HG03571 (cell line): ENCODE data around the gene COL23A1.

Experiments
- ATAC-seq: cut with Tn5 transposase; IDR thresholded peaks from one replicate; pipeline ENCODE4 v1.9.1; 2021; ENCODE audit not compliant: unreplicated experiment

The COL23A1 gene

DNA sequence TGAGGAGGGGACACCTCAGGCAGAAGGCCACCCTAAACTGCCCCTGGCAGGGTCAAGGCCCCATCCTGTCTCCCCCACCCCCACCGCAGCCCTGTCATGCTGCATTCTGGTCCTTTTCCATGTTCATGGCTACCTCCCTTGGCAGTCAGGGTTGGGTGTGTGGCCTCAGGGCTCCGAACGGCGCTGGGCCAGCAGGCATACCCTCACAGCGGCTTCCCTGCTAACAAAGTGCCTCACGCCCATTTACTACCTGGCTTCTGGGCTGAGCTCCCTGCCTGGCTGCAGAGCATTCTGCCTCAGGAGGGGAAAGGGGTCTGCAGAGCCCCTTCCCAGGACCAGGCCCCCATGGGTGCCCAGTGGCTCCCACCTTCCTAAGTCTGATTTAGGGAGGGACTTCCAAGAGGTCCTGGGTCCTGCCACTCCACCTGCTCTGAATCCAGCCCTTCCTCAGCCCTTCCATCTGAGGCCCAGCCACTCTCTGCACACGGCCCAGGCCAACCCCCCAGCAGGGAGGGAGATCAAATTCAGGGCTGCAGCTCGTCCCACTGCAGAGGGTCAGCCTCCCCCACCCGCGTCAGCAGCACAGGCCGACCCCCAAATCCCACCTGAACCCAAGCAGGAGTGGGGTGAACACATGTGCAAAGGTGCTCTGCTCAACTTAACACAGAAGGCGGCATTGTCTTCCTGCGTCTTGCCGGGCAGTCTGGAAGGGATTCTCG, 241.7 kb downstream of the COL23A1 start:
- ATAC-seq = no peak

DNA sequence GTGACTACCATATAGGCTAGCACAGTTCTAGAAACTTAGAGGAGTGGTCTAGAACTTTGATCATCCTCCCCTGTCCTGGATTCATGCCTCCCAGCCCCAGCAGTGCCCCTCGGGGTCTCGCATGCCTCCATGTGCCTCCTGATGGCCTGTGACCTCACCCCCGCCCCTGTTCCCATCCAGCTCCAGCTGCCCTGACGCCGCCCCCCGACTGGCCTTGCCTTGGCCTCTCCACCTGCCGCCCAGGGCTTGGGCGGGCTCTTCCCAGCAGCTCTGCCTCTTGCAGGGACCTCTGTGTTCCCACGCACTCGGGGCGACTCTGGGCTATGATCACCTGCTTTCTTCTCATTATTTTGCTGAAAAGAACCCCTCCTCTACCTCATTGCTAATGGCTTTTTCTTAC, 242.2 kb downstream of the COL23A1 start:
- ATAC-seq = no peak

DNA sequence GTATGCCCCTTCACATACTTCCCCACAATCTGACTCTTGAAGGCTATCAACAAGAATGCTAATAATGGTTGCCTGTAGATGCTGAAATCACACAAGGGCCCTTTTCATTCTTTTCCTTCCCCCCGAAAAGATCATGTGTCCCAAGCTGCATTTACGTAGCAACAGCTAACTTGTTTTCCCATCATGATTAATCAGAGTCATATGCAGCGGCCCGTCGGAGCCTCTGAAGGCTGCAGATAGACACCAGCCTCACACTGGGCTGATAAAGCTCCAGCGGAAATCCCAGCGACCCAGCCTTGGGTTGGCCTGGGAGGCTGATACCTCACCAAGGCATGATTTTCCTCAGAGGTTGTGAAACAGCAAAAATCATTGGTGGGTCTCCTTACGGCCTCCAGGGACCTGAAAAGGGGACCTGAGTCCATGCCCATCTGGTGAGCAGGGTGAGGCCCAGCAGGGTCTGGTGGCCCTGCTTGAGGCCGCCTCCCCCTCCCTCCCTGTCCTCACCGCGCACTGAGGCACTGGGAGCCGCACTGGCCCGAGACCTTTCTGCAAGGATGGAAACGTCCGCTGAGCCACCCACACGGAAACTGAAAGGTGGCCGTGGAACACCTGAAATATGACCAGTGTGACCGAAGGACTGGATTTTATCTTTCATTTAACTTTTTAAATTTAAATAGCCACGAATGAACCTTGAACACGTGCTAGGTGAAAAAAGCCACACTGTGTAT, 243.4 kb downstream of the COL23A1 start:
- ATAC-seq = no peak

DNA sequence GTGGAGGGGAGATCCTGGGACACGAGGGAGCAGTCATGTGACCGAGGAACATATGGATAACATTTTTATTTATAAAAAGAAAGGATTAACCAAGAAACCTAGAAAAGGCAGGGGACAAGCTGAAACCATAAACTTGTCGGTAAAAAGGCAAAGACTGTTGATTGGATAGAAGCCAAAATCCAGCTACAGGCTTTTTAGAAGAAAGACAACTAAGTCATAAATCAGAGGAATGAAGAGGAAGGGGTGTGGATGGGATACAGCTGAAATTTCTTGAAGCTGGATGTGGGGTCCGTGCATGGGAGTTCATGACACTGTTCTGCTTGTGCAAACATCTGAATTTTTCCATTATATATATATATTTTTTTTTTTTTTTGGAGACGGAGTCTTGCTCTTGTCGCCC, 246.9 kb downstream of the COL23A1 start:
- no peak for ATAC-seq

DNA sequence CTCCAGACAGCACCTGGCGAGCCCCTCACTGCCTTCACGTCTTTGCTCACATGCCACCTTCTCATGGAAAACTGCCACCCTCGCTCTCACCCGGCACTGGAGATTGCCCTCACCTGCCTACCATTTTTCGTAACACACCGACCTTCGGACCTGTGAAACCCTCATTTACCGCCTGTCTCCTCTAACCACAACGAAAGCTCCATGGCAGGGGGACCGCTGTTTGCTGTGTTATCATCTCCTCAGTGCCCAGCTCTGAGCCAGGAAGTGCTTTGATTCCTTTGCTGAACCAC, 248.4 kb downstream of the COL23A1 start:
- no peak for ATAC-seq

DNA sequence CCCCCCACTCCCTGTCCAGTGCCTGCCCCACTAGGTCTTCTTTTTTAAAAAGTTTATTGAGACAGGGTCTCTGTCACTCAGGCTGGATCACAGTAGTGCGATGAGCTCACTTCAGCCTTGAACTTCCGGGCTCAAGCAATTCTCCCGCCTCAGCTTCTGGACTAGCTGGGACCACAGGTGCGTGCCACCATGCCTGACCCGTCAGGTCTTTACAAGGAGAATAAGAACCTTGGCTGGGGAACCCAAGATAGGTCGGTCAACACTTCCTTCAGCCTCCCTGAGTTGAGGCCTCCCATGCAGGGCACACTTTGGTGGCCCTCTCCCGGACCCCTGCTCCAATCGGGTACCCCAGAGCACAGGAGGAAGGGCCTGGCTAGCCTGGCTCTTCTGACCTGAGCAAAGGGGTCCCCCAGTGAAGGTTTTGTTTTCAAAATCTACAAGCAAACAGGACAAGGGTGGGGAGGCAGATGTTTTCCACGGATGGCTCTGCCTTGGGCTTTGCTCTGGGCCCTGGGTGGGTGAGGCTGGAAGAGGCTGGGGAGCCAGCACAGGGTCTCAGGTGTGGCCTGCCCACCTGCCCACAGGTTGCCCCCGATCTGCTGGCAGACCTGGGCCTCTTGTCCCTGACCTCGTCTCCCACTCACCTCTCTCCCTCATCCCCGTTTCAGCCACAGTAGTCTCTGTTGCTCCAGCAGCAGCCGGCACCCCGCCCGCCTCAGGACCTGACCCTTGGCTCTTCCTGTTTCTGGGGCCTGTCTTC, 248.9 kb downstream of the COL23A1 start:
- no peak for ATAC-seq

DNA sequence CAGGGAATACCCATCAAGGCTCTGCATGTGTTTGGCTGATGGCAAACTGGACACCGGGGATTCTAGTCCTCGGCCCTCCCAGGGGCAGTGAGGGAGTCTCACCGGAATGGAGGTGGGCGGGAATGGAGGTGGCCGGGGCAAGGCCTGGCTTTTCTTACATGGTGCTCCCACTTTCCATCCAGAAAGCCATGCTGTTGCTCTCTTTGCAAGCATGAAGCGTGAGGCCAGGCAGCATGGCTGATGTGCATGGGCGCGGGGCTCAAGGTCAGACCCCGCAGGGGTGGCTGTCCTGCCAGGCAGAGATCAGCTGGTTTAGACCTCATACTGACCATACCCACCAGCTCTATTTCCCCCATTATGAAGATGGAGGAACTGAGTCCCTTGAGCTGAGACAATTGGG, 249.6 kb downstream of the COL23A1 start:
- ATAC-seq = no peak

DNA sequence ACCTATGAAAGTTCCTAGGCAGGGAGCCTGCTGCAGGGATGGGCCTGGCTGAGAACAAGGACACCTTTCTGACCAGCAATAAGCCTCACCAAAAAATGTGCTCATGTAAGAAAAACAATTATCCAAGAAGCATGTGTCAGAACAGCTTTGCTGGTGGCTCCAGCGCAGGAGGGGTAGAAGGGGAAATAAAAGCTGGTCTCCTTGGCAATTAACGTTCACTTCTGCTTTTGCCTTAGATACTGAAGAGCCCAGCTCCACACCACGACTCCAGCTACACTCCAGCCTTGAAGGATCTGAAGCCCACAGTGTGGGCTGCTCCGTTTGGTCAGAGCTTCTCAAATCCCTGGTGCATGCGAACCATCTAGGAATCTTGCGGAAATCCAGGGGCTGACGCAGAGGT, 250.0 kb downstream of the COL23A1 start:
- no peak for ATAC-seq

DNA sequence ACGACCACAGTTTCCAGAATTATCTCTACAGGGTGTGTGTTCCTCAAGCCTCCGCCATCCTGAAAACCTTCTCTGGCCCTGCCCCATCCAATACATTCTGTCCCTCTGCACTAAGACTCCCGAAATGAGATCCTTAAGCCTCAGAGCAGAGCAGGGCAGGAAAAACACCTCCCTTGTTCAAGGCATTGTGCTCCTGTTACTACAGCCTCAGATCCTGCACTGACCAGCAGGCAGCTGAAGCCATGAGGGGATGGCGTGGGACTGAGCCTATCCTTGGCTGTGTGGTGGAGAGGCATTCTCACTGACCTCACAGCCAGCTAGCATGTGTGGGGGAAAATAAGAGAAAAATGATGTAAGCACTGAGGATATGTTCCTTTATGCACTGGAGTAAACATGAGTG, 250.9 kb downstream of the COL23A1 start:
- ATAC-seq = no peak

DNA sequence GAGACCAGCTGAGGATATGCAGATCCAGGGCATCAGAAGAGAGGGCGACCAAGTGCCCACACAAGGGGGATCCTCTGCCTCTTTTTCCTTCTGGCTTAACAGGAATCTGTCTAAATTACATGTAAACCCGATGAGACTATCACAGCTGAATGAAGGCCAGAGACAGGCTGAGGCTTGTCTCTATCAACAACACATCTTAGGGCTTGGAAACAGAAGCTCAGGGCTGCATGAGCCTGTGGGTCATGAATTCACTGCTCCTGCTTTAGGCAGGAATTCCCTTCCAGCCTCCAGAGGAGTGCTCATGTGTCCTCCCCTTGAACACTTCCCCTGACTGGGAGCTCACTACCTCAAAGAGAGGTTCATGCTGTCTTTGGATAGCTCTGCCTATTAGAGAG, 251.4 kb downstream of the COL23A1 start:
- no peak for ATAC-seq

DNA sequence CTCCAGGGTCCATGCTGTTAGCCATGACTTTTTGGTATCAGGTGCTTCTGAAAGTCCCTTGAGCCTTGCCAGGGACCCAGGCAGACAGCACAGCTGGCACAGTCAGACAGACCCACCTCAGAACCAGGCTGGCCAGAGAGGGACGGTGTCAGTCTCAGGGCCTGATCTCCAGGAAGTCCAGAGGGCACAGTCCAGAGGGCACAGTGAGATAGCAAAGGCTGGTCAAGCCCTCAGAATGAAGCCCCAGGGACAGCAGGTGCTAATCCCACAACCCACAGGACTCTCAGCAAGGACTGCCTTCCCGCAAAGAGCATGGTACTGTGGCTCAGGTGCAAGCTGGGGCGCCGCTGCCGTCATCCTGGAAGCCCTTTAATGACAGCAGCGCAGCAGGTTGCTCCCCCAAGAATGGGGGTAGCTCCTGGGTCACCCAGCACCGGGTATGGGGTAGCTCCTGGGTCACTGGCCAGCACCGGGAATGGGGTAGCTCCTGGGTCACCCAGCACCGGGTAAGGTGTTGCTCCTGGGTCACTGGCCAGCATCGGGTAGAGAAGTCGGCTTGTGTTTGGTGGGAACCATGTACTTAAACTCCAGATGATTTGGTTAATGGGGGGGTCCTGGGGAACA, 252.0 kb downstream of the COL23A1 start:
- no peak for ATAC-seq

DNA sequence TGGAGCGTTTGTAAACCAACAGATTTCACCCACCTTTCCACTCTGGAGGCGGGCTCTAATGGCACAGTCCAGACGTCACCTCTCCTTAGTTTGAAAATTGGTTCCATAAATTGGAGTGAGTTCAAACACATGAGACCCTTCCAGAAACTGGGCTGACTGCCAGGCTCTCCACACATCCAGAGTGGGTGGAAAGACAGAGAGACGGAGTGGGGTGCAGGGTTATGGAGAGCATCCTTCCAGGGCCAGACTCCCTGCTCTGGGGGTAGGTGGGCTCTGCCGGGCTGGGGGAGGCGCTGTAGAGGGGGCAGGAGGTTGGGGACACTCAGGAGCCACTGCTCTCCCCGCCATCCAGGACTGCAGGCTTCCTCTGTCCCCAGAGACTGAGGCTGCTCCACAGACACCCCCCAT, 252.9 kb downstream of the COL23A1 start:
- ATAC-seq = no peak

DNA sequence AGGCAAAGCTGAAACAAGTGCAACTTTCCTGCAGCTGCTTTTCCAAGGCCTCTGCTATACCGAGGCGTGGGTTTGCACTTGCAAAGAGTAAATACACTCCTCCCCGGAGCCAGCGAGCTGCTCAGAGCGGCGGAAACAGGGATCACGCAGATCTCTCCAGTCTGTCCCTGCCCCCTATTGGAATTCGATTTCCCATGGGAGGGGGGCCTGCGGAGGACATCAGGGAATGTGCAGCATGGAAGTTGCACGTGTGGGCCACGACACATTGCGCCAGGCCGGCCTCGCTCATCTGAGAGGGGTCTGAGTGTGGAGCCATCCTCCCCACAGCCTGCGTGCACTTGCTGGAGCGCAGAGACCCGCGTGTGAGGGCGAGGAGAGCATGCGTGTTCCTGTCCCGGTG, 253.3 kb downstream of the COL23A1 start:
- no peak for ATAC-seq

DNA sequence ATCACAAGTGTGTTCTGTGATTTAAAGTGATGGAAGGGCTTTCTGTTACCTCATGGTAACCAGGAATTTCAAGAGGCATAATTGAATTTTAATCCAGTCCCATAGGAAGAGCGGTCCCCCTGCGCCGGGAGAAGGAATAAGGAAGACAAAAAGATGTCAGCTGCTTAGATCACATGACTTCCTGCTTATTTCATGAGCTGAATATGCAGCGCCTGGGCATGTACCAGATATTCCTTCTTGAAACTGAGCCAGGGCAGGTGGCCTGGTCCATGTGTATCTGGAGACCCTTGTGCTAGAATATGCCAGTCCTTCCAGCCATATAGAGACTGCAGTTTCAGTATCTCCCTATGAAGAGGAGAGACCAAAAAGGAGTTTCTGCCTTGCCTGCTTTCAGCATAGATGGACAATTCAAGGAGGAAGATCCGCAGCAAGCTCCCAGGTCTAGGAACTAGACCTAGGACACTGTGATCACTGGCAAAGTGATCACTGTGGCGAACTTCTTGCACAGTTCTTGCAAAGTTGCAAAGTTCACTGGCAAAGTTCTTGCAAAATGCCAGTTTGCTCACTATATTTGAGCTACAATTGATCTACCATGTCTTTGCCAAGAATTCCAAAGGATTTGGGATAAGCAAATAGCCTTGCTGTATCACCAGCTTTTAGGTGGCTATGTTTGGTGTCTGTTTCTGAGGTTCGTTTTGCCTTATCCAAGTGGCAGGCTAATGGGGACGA, 254.7 kb downstream of the COL23A1 start:
- no peak for ATAC-seq

DNA sequence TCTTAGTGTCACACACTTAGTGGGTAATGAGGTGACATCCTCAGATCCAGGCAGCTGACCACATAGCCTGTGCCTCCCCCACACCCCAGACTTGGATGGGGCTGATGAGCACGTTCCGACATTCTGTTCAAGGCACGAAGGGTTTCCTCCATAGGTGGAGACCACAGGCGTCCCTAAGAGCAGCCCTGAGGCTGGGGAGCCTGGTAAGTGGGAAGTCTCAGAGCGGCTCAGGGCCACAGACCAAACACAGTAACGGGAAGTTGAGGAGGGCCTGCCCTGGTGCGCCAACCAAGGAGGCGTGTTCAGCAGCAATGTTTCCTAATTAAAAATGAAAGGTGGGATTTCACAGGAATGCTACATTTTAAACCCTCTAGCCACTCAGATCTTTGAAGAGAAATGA, 255.3 kb downstream of the COL23A1 start:
- no peak for ATAC-seq

DNA sequence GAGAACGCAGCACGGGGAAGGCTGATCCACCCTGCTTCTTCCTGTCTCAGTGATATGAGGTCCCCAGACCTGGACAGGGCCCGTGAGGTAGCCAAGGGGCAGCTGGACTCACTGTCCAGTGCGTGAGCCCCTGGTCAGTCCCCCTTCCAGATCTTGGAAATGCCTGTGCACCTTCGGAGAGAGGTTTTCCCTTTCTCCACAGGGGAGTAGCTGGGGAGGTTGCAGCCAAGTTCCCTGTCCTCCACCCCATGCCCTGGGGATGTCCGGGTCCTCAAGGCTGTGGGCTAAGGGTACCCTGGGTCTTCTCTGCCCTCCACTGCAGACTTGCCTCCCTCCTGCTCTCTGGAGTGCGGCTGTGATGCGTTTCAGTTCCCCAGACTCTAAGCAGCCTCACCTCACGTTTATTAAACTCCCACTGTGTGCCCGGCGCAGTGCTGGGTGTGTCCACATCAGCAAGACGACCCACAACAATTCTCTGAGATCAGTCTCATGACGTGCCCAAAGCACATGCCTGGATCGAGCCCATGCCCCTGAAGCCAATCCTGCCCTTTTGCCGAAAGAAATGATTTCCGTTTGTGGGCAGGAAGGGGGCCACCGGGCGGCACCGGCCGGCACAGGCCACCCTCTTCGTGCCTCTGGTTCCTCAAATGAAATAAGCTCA, 256.2 kb downstream of the COL23A1 start:
- ATAC-seq = no peak

DNA sequence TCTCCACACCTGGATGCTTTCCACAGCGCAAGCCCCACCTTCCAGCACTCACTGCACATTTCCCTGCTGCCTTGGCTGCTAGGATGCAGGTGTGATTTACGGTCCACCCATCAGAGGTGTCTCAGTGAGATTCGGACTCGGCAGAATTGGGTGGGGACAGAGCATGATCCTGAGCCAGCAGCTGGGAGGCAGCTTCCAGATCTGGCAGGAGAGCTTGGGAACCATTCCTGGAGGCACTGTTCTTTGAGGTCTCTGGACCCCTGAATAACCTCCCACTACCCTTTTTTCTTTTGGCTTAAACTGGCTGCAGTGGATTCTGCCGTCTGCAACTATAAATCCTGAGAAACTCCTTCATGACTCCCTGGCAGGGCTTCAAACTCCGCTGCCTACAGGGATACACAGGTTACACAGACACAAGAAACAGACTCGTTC, 258.0 kb downstream of the COL23A1 start:
- no peak for ATAC-seq

DNA sequence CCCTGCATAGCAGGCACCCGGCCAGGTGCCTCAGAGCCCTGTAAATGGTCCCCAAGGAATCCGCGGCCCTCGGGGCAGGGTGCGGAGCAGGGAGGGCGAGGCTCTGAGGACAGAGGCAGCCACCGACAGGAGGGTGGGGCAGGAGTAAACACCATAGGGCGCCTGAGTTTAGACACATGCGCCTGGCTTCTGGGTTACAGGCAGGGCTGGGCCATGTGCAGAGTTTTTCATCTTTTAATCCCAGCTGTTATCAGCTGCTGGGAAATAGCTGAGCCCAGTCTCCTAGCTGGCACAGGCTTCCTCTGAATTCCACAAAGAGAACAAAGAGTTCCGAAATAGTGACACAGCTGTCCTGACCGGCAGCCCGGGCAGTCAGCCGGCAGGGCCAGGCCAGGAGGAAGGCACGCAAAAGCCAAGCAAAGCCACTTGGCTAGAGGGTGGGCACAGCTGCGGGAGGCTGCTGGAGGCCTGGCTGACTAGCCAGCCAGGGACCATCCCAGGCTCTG, 258.6 kb downstream of the COL23A1 start:
- ATAC-seq = no peak

DNA sequence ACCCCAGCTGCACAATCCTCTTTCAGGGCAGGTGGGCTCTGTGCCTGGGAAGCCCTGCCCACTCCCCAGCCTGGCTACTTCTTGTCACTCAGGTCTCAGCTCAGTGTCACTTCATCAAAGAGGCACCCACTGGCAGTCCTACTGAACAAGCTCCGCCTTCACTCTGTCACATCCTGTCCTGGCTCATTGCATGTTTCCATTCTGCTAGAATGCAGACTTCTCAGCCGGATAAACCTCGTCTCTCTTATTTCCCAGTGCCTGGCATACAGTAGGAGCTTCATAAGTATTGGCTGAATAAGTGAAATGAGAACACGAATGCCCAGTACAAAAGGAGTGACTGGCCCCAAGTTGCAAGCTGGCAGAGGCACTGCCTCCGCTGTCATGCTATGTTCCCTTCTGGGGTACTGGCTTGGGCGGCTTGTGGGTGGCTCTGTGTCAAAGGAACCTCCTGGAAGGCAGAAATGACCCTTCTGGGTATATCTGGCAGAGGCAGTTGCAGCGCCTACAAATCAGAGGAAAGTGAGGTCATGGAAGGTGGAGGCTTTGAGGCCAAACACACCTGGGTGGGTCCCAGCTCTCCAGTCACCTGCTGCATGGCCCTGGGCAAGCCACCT, 259.3 kb downstream of the COL23A1 start:
- no peak for ATAC-seq
